Embryonic facial prominence (tissue), 1 donor: ENCODE results near the gene NSA2.

ENCODE experiments used
- DNase-seq: peaks from one replicate; pipeline ENCODE4 v3.0.0-alpha.2; 2016; ENCODE audit errors: extremely low spot score

The NSA2 gene

GRCh38 chr5:74816875-74817274, 49.8 kb downstream of the NSA2 start:
- no peak for DNase-seq

GRCh38 chr5:74822288-74822687, 55.2 kb downstream of the NSA2 start:
- DNase-seq = no peak

- DNase-seq = no peak
Measured at GRCh38 chr5:74829413-74829812, 62.4 kb downstream of the NSA2 start.
